IMR-90 (cell line): ENCODE measurements around the gene TTC38. TPM values are rescaled to one million over a fixed set of nuclear protein-coding genes. Genes with fewer than 3 reads are reported as not detected.

ENCODE experiments used
- ATAC-seq: fragments of 200-7000 bp; cut with Tn5 transposase; 2 replicates; pipeline ENCODE4 v1.9.1; 2020; ENCODE audit warnings: low read depth, mild to moderate bottlenecking, moderate library complexity
- BruUV-seq: library from RNA; stranded (reverse); fragments of 400-500 nt; replicated peaks from 2 replicates; lab custom pipeline; 2021; lab: Mats Ljungman, UMichigan
- CTCF ChIA-PET: fragments of 300-600 bp; formaldehyde crosslinking; extraction: SDS; loops from one replicate; lab custom pipeline; 2021; ENCODE audit warnings: antibody characterized with exemption; lab: Yijun Ruan, JAX
- POLR2A ChIA-PET: fragments of 300-600 bp; sonication (Branson Sonifier 250); formaldehyde crosslinking; loops from one replicate; lab custom pipeline; 2022; ENCODE audit warnings: antibody characterized with exemption; ENCODE audit not compliant: unreplicated experiment; lab: Charles Lee
- DNase-seq: peaks from one replicate; pipeline ENCODE4 v3.0.0; 2013
- H2AFZ ChIP-seq: replicated peaks from 2 replicates; pipeline ENCODE3; 2013; ENCODE audit warnings: low read length, mild to moderate bottlenecking; ENCODE audit not compliant: poor library complexity
- H2AK5ac ChIP-seq: 2 replicates; pipeline ENCODE4 v1.6.1; 2013; ENCODE audit warnings: low read depth, low read length, inconsistent platforms
- H2AK9ac ChIP-seq: replicated peaks from 2 replicates; pipeline ENCODE3; 2013; ENCODE audit warnings: mild to moderate bottlenecking, low read depth, low read length, moderate library complexity; ENCODE audit not compliant: poor library complexity
- H2BK120ac ChIP-seq: 2 replicates; pipeline ENCODE4 v1.6.1; 2013; ENCODE audit warnings: low read depth, low read length, inconsistent platforms
- H2BK15ac ChIP-seq: 3 replicates; pipeline ENCODE4 v1.6.1; 2013; ENCODE audit warnings: low read depth, low read length, inconsistent platforms
- H2BK20ac ChIP-seq: 2 replicates; pipeline ENCODE4 v1.6.1; 2013; ENCODE audit warnings: low read depth, mild to moderate bottlenecking, inconsistent platforms, low read length, moderate library complexity
- H2BK5ac ChIP-seq: 2 replicates; pipeline ENCODE4 v1.6.1; 2013; ENCODE audit warnings: mild to moderate bottlenecking, low read depth, low read length, inconsistent platforms; ENCODE audit not compliant: poor library complexity, severe bottlenecking
- H3K14ac ChIP-seq: replicated peaks from 2 replicates; pipeline ENCODE4 v1.6.1; 2013; ENCODE audit warnings: low read depth, low read length, inconsistent platforms
- H3K18ac ChIP-seq: 2 replicates; pipeline ENCODE4 v1.6.1; 2013; ENCODE audit warnings: low read depth, low read length, control low read depth
- H3K23ac ChIP-seq: 2 replicates; pipeline ENCODE4 v1.6.1; 2013; ENCODE audit warnings: low read depth, low read length, inconsistent platforms
- H3K27ac ChIP-seq: 2 replicates; pipeline ENCODE4 v1.5.1; 2013; ENCODE audit warnings: mild to moderate bottlenecking, control low read depth, low read length; ENCODE audit not compliant: insufficient read depth
- H3K27me3 ChIP-seq: 2 replicates; pipeline ENCODE4 v1.6.1; 2013; ENCODE audit warnings: low read length; ENCODE audit not compliant: control insufficient read depth, insufficient read depth
- H3K36me3 ChIP-seq: 2 replicates; pipeline ENCODE4 v1.6.1; 2013; ENCODE audit warnings: low read length, mixed read lengths; ENCODE audit not compliant: control insufficient read depth, insufficient read depth
- H3K4ac ChIP-seq: 2 replicates; pipeline ENCODE4 v1.6.1; 2013; ENCODE audit warnings: low read depth, low read length, inconsistent platforms
- H3K4me1 ChIP-seq: 2 replicates; pipeline ENCODE4 v1.6.1; 2013; ENCODE audit warnings: low read length, mixed read lengths; ENCODE audit not compliant: control insufficient read depth, insufficient read depth
- H3K4me2 ChIP-seq: 2 replicates; pipeline ENCODE4 v1.6.1; 2013; ENCODE audit warnings: low read depth, mild to moderate bottlenecking, control low read depth, low read length, moderate library complexity
- H3K4me3 ChIP-seq: 2 replicates; pipeline ENCODE4 v1.5.1; 2013; ENCODE audit warnings: low read depth, mild to moderate bottlenecking, control low read depth, low read length, moderate library complexity; ENCODE audit not compliant: insufficient read depth
- H3K56ac ChIP-seq: 2 replicates; pipeline ENCODE4 v1.6.1; 2013; ENCODE audit warnings: low read length, inconsistent platforms; ENCODE audit not compliant: insufficient read depth; ENCODE audit errors: extremely low read depth
- H3K79me1 ChIP-seq, 2 experiments: 2 replicates each; pipeline ENCODE4 v1.6.1; 2013; ENCODE audit warnings: low read length in 2 of 2, inconsistent platforms in 1 of 2, low read depth in 1 of 2
- H3K9ac ChIP-seq: 2 replicates; pipeline ENCODE4 v1.6.1; 2013; ENCODE audit warnings: low read depth, low read length, control low read depth
- H3K9me1 ChIP-seq: 2 replicates; pipeline ENCODE4 v1.6.1; 2013; ENCODE audit warnings: low read length, inconsistent platforms; ENCODE audit not compliant: insufficient read depth
- H3K9me3 ChIP-seq: 2 replicates; pipeline ENCODE4 v1.6.1; 2013; ENCODE audit warnings: low read length; ENCODE audit not compliant: control insufficient read depth, insufficient read depth
- H4K20me1 ChIP-seq: 2 replicates; pipeline ENCODE4 v1.6.1; 2013; ENCODE audit warnings: low read length, inconsistent platforms; ENCODE audit not compliant: insufficient read depth
- H4K5ac ChIP-seq: 2 replicates; pipeline ENCODE4 v1.6.1; 2013; ENCODE audit warnings: mild to moderate bottlenecking, low read depth, low read length, control low read depth
- H4K8ac ChIP-seq, 2 experiments: 2 replicates each; pipeline ENCODE4 v1.6.1; 2013; ENCODE audit warnings: low read depth in 2 of 2, low read length in 2 of 2, control low read depth in 1 of 2, inconsistent platforms in 1 of 2
- H4K91ac ChIP-seq: 2 replicates; pipeline ENCODE4 v1.6.1; 2013; ENCODE audit warnings: low read depth, low read length, inconsistent platforms; ENCODE audit not compliant: insufficient read depth
- CTCF ChIP-seq: conservative IDR thresholded peaks from 2 replicates; pipeline ENCODE4 v1.5.1; 2012; ENCODE audit warnings: mild to moderate bottlenecking, low read depth, low read length, improper control_type of control experiment
- WGBS, 2 experiments: methylation state at CpG; one replicate each; pipeline versions ENCODE4 v1.1.5 to v1.1.7; 2013; ENCODE audit warnings: missing lambda C conversion rate in 2 of 2; ENCODE audit not compliant: insufficient read length in 1 of 2; ENCODE audit errors: extremely low coverage in 2 of 2; 5-methylcytosine and 5-hydroxymethylcytosine counted together
- dilution Hi-C: fragments of 300-500 bp; cut with HindIII; formaldehyde crosslinking; loops from one replicate; pipeline ENCODE4 v1.14.3; 2018; ENCODE audit warnings: low sequenced_read_pairs; ENCODE audit not compliant: unreplicated experiment
- in situ Hi-C: fragments of 300-500 bp; cut with MboI; formaldehyde crosslinking; loops from 3 replicates; pipeline ENCODE4 v1.14.3; 2019; ENCODE audit warnings: low sequenced_read_pairs, inconsistent platforms, mixed read lengths
- intact Hi-C: fragments of 100-400 bp; cut with micrococcal nuclease; formaldehyde crosslinking; loops from 2 replicates; pipeline ENCODE4 v1.10.0; 2022
- polyA plus RNA-seq, 3 experiments: library from polyadenylated mRNA; depleted of rRNA; stranded (reverse); fragments of >200 nt; gene quantifications; 2 replicates each; pipeline ENCODE4 v1.2.3, GENCODE V29; 2012; ENCODE audit warnings: low replicate concordance in 1 of 3
- total RNA-seq: library from RNA; depleted of rRNA; stranded (reverse); fragments of >200 nt; gene quantifications from 2 replicates; pipeline ENCODE4 v1.2.3, GENCODE V29; 2012

TTC38 gene
- total and polyA plus RNA-seq, 2 of the 4 experiments (the other 2 are of a cell fraction): 43.6 to 52.3 TPM

- Histone ChIP-seq H4K5ac (no peak overlapping the region), H3K18ac (no peak overlapping the region), H3K79me1 (peaks cover 4 to 39% of the 10 kb centered on the region in 2 experiments), H2BK120ac (no peak overlapping the region), H3K4ac (no peak overlapping the region), H3K9me1 (peaks cover 23% of the 10 kb centered on the region), H4K20me1 (no peaks in the 10 kb centered on the region; the same call in none of the 2 replicates), H3K23ac (no peak overlapping the region), H4K8ac (no peak overlapping the region), H3K14ac (no peak overlapping the region), H3K27ac (no peak overlapping the region), H3K4me3 (no peak overlapping the region), H3K9ac (no peak overlapping the region), H2BK5ac (no peak overlapping the region), H3K27me3 (no peaks in the 10 kb centered on the region), H3K36me3 (peaks cover 15% of the 10 kb centered on the region), H2AK9ac (no peak overlapping the region), H3K4me1 (peaks cover 2% of the 10 kb centered on the region; the same call in 1 of the 2 replicates), H3K56ac (no peak overlapping the region), H2BK20ac (no peak overlapping the region), H2AFZ (no peak overlapping the region), H4K91ac (no peak overlapping the region), H3K4me2 (no peak overlapping the region), H3K9me3 (no peaks in the 10 kb centered on the region), H2BK15ac (no peak overlapping the region), H2AK5ac (no peak overlapping the region)
- ChIA-PET CTCF (no interaction called here), POLR2A (interaction anchor here (1.0 kb wide), 1 partner anchor 23 kb away, joined by 3 read pairs; the partner anchor contains the start of gene TTC38)
- dilution Hi-C loops (no loop called here), in situ Hi-C loops (no loop called here), intact Hi-C loops (no loop called here)
- TF ChIP-seq CTCF: no peak
- BruUV-seq: no TSS peak
- DNase-seq: no peak
- no peak for ATAC-seq
- 100% methylated on average over 5 of the region's 9 CpGs; no CpG with 5 or more reads in 1 of the 2 experiments for WGBS, 2 experiments
These were observed 23.0 kb upstream of the TTC38 start for GRCh38 chr22:46244771-46245170.
